ENCODE results near the gene JARID2.

JARID2 gene

DNA sequence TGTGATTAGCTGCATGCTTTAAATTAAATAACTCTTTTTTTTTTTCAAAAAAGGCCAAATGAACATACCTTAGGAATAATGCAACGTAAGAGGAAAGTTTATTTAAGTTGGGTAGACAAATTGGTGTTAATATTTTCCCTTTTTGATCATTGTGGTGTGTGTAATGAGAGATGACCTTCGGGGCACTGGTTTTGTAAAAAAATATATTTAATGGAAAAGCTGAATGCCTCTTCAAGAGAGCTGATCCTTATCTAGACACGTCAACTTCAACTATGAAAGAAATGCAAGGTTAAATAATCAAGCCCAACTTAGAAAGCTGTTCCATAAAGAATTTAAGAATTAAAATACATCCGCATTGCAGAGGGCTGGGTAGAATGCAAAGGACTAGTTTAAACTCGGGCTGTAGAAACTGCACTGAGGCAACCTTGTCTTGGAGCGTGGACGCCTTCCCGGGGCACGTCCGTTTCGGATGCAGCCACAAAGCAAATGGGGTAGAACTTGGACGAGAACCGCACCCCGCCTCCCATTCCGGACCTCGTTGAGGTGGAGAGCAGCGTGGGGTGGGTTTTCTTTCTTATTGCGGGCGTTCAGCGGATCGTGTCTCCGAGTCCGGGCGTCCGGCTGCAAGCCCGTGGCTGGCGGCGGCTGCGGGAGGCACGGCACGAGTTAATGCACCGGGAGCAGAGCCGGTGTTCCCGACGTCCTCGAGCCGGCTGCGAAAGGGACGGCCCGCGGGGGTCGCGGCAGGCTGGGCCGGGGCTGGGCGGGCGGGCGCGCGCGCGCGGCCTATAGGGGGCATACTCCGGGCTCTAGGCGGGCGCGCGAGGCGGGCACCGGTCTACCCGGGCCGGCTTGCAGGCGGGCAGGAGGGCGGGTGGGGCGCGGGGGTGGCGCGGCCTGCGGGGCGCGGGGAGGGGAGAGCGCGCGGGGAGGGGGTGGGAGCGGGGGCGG is 1.9 kb downstream of the JARID2 start:
- peak; percentile 23 to 62 for DNase-seq

DNA sequence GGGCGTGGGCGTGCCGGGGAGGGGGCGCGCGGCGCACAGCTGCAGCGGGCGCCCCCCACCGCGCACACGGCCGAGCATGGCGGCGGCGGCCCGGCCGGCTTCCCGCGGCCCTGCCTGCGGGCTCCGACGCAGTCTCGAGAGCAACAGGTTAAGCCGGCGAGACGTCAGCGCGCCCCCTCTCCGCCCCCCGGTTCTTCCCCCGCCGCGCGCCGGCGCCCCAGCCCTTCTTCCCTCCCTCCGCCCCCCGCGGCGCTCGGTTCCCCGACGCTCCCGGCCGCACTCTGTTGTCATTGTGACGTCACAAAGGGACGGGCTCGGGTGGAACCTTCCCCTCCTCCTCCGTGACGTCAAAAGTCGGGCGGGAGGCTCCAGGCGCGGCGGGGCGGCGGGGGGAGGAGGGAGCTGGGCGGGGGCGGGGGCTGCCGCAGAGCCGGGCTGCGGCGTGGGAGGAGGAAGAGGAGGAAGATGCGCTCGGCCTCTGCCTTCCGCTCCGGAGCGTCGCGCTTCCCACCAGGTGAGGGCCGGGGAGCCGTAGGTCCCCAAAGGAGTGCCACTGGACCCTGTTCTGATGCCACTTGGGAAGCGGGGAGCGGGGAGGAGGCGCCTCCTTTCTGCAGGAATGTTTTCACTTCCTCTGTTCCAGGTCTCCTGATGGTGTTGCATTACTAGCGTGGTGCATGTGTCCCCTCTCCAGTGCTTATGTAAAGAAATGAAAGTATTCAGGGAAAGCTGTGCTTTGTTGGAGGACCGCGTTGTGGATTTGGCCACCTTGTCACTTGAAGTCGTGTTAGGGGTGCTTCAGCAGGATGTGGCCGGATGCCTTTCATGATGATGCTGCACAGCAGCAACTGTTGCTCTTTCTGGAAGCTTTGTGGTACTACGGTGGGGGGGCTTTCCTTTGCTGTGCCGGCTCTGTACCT is 2.8 kb downstream of the JARID2 start:
- peak; percentile 81 to 83 for DNase-seq

DNA sequence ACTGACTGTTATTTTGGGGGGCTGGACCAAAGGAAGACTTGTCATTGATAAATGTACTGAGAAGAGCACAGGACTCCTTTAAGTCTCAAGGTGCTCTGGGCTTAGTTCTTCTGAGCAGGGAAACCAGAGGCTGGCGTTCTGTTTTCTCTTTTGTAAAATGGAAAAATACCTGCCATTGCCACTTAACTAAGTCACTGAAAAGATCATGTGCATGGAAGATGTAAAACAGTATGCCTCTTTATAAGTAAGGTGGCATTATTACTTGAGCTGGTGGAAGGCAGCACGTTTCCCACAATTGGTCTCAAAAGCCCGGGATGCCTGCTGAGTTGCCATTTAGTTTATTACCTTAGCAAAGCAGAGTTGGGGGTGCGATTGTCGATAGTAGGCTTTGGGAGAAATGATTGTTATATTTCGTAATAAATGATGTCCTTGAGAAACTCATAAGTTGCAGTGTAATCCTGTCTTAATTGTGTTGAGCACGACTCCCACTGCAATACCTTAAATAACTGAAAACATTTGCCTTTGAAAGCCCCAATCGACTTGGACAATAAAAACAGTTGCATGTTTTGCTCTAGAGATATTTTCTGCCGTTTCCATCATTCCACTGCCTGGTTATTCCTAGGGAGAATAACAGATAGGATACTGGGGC is 3.6 kb downstream of the JARID2 start:
- DNase-seq = no peak

DNA sequence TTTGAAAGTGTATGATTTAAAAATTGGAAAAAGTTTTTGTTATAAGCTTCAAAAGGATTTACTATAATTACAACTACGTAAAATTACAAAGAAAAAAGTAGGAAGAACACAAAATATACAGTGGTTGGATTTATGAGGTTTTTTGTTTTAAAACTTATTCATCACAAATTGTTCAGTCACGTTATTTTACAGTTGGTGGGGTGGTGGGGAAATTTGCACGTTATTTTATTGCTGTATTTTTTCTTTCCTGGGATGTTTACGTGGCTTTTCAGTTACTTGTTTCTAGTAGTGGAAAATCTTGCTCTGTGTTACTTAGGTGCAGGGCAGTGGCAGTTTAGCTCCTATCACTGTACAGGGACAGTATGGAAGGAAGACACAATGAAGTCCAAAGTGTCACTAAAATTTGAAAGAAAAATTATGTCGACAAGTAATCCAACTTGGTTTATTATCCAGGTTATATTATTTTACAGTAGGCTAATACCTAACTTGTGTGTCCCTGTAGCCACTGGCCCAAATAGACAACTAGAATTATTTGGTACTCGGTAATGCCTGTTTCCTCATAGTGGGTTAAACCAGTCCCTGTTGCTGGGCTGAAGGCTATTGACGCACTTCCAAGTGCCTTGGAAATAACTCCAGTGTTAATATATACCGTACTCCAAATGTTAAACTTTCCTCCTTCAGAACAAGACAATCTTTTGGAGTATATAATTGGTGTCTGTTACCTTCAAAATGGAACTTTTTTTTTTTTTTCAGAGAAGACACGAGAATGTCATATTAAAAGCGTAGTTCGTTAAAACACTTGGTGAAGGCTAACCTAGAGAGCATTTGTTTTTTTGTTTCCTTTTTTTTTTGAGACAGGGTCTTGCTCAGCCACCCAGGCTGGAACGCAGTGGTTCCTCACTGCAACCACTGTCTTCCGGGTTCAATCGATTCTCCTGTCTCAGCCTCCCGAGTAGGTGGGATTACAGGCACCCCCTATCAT is 4.6 kb downstream of the JARID2 start:
- no peak for DNase-seq

DNA sequence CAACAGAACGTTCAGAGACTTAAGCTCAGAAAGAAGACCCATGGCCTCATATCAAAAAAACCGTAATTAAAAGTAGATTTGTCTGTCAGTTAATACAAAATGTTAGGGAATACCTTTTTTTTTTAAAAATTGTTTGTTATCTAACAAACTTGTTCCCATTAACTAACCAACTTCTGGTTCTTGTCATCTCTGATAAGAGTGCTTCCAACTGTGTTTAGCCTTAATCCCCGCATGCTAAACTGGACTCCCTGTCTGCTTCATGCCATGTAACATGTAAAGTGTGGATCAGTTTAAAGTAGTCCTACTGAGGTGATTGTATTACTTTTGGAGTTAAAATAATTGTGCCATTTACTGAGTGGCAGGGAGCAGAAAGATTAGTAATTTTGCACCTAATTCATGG is 6.3 kb downstream of the JARID2 start:
- DNase-seq = no peak

- no peak for DNase-seq
These were observed 7.5 kb downstream of the JARID2 start for GRCh38 chr6:15253203-15254022.

DNA sequence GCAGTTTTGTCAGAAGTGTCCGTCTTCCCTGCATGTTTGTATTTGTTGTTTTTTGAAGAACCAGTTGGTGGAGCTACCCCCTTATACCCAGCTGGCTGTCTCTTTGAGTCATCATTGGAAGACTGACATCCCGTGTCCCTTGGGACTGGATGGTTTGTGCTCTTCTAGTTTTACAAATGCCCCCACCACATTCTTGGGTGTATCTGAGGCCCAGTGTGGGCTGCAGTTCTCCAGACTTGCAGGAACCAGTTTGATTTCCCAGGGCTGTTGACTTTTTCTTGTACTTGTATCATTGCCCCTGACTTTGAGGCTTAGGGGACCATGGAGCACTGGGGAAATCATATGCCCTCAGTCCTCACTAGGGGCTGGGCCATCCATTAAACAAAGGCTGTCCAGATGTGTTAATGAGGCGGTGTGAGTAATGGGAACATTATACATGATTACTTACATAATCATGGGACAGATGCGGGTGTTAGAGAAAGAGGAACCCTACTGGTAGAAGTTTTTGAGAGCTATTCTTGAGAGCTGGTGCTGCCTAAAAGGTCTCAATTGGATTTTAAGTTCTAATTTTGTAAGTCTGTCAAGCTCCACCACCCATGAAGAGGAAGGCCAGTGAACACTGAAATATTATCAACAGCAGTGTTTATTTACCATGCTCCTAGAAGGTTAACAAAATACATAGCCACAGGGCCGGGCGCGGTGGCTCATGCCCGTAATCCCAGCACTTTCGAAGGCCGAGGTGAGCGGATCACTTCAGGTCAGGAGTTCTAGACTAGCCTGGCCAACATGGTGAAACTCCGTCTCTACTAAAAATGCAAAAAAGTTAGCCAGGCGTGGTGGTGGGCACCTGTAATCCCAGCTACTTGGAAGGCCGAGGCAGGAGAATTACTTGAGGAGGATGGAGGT is 8.5 kb downstream of the JARID2 start:
- no peak for DNase-seq

DNA sequence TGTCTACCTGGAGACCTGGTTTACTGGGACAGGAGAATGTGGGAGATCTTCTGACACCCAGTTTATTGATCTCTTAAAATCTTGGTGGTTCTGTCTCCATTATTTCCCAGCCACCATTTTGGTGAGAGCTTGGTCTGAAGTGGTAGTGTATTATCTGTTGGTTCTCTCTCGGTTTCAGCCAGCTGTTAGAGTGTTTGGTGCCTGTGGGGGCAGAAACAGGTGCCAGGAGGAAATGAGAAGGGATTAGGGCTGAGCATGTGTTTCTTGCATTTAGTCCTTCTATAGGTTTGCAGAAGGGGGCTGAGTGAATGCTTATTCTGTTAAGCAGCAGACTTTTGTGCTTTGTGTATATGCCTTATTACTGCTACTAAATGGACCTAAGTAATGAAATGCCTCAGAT is 9.6 kb downstream of the JARID2 start:
- DNase-seq = peak in 1 of 2 donors; percentile 43

- no peak for DNase-seq
These were observed 10.1 kb downstream of the JARID2 start for GRCh38 chr6:15255909-15256395.

GRCh38 chr6:15256538-15257271 is 10.8 kb downstream of the JARID2 start:
- no peak for DNase-seq

DNA sequence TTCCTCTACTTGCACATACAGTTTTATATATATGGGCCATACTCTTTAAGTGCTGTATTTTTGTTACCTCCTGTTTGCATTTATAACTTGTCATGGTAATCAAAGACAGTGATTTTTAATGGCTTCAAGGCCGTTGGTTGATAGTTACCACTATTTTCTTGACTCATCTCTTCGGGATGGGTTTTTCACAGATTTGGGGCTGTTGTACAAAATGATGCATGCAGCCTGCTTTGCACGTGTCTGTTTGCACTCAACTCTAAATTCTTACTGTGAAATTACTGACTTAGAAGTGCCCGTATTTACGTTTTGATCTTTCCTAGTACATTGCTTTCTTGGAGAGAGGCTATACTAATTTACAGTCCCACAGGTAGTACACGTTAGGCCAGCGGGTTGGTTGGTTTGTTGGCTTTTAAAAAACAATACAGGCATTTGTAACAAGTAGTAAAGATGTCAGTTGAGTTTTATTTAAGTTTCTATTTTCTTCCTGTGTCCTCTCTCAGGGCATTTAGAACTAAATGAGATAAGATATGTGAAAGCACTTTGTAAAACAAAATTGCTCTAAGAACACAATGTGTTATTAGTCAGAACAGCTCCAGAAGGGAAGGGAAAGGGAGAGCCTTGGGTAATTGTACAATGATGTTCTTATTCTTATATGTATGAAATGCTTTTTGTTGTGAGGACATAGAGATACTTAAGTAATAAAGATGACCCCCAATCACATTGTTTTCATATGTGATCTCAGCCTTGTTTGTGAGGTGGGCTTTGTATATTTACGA is 11.7 kb downstream of the JARID2 start:
- DNase-seq = no peak

DNA sequence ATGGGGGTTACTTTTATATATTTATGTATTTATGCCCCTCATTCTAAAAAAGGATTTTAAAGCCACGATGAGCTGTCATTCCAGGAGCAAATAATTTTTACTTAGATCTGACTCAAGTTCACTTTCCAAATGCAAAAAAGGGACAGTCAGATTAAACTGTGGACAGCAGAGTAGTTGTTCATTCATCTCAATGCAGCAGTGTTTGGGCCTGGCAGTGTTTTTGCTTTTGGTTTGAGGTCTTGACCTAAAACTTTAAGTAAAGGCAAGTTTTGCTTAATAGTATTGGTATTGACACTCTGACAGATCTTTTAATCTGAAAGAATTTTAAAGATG is 13.9 kb downstream of the JARID2 start:
- DNase-seq = no peak

DNA sequence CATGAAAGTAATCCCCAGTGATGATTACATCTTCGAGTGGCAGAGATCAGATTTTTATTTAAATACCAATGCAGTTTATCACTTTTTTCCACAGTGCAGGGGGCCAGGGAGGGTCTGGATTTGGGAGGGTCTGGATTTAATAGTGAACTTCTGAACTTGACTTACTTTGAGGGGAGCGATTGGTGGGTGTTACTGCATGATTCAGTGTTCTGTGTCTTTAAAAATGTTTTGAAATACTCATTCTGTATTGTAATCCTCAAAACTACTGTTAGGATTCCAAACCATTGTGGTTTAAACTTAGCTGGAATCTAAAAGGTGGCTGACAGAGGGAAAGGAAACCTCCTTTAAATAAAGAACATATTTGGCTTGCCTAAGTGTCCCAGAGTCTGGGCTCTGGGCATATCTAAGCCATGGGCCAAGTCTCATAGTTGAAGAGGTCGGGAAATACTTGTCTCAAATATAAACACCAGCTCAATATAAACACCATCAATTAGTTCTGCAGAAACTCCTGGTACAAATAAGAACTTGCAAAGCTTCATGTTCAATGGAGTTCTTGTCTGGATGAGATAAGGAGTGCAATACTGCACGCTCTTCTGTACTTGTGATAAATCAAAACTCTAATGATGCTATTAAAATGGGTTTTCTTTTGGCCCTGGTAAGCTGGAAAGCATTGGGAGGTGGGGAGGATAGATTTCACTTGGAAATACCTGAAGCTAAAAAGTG is 14.4 kb downstream of the JARID2 start:
- DNase-seq = no peak

GRCh38 chr6:15263780-15264374 is 18.0 kb downstream of the JARID2 start:
- DNase-seq = no peak

DNA sequence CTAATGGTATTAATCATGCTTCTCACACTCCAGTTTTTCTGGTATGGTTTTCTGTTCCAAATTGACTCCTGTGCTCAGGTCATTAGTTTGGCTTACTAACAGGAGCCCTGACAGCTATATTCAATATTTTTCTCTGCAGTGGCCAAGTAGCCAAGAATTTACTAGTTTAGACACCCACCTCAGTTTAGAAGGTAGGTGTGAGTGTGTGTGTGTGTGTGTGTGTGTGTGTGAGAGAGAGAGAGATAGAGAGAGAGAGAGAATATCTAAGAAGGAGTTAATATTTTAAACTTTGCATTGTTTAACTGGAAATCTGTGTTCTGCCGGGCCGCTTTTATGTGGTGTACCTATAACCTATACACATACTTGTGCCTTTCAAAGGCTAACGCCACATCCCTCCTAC is 18.5 kb downstream of the JARID2 start:
- DNase-seq = no peak

DNA sequence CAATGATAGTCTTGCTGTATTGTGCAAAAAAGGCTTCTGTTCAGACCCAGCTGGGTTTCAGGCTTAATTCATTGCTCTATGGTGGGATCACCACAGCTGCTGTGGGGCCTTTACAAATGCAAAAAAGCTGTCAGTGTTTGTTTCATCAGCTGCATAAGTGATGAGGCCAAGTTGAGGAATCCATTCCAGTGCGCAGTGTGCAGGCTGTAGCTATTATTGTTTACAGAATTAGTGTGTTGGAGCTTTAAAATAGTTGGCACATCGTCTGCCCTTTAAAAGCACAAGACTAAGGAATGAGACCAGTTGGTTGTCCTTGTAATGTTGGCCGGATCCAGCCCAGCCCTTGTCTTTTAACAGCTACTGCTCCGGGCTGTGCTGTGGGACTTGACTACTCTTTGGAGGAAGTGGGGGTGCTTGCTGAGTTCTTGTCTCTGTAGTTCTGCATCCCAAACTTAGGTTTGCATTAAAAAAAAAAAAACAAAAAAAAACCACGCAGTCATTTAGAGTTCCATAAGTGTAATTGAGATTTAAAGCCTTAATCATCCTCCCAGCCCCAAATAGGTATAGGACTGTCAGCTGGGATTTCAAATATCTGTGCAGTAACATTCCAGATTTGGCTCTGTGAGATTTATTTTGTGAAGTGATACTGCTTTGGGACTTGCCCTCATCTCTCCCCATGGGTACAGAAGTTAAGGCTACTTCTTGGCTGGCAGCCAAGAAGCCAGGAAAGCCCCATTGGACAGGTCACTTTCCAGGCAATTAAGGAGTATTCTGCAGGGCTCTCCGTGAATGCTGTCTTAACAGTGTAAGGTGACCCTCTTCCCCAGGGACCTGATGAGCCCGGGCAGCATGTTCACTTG is 19.3 kb downstream of the JARID2 start:
- no peak for DNase-seq

Data from bone marrow (tissue), 2 donors.